Activated CD4-positive, alpha-beta T cell treated with anti-CD3 and anti-CD28 coated beads, Interleukin-10, Interleukin-2, amounts not matched to agents 100 ng/mL and 50 ng/mL, durations not matched to agents 16 hours and 8 hours (primary cell): ENCODE results near the gene RRBP1.

ENCODE experiments used
- DNase-seq: peaks from one replicate; pipeline ENCODE4 v3.0.0-alpha.2; 2020

Gene RRBP1

DNA sequence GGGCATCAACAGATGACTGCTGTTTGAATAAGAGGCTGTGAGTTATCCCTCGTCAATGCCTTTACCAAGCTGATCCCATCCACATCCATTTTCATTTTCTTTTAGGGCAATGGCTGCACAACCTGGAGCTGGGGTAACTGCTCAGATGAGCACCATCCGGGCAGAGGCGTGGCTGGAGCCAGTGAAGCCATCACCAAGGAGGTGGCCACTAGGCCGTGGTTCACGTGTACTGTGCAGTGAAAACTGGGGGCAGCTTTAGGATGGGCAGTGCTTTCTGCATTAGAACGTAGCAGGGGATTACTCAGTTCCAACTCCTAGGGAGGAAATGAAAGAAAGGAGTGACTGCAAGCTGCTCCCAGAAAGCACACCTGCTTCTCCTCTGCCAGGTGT is 51.2 kb downstream of the RRBP1 start:
- no peak for DNase-seq

GRCh38 chr20:17630151-17630805 is 51.8 kb downstream of the RRBP1 start:
- DNase-seq: no peak

DNA sequence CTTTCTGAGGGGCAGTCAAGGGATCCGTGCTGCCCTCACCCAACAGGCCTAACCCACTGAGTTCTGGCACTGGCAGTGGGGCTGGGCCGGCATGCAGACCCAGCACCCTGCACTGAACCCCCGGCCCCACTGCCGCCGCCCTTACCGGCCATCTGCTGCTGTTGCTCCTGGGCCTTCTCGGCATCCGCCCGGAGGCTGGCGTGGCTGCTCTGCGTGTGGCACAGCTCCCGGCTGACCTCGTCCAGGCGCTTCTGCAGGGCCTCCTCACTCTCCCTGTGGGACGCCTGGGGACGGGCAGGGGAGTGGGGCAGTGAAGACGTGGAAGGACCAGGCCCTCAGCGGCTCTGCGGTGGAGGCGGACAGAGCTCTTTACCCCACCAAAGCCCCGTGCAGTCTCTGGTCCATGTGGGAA is 52.4 kb downstream of the RRBP1 start:
- no peak for DNase-seq

- no peak for DNase-seq
Observed at GRCh38 chr20:17629025-17629424, 53.0 kb downstream of the RRBP1 start.

- no peak for DNase-seq
Observed at GRCh38 chr20:17628101-17628841, 53.8 kb downstream of the RRBP1 start.

GRCh38 chr20:17627101-17627955 is 54.7 kb downstream of the RRBP1 start:
- DNase-seq: no peak

DNA sequence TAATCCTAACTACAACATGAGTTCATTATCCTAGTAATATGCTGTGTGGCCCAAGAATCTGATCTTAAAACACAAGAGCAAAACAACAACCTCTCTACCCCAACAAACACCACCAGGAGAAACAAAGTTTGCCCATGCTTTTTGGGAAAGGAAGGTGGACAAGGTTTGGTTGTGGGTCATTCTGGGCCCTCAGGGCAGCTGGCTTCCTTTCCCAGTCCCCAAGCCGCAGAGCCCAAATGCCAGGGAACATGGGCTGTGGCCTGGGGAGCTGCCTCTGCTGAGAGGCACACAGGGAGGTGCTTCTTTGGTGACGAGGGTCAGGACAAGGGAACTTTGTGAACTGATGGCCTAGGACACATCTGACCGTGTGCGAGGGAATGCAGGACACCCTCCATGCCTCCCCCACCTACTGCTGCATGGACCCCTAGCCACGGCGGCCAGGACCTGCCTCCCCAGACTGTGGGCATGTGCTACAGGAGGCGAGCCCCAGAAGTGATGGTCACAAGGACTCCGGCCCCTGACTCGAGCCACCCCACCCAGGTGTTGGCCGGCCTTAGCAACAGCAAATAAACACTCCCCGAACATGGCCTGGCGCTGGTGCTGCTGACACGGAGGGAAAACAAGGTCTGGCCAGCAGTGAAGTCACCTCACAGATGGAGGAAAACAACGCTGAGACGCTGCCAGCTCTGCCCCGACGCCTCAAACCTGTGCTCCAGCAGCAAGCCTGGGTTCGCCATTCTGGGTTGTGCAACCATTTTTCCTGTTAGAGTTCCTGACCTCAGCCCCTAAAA is 55.6 kb downstream of the RRBP1 start:
- DNase-seq: no peak

GRCh38 chr20:17625246-17626051 is 56.6 kb downstream of the RRBP1 start:
- DNase-seq: no peak

DNA sequence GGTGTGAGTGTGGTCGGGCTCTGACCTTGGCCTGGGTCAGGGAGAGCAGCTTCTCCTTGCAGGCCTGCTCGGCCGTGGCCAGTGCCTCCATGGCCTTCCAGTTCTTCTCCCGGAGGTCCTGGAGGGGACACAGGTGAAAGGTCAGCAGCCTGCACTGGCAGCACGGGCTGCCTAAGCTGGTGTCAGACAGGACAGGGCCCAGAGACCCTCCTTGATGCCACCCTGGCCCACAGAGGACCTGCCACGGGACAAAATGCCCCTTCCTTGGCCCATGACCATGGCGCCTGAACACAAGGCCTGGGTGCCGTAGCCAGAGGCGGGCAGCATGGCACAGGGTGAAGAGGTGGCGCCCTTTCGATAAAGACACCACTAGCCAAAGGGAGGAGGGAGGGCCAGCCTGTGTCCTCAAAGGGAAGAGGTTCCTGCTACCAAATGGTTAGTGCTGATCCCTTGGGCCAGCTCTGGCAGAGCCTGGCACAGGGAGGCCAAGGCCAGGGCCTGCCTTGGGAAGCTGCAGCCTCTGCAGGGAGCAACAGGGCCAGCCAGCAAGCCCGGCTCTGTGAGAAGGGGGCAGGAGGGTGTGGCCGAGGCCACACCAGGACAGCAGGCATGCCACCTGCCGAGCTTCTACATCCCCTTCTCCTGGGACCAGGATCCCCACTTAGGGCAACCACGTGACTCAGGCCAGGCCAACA is 57.3 kb downstream of the RRBP1 start:
- DNase-seq: no peak

GRCh38 chr20:17624070-17624469 is 58.0 kb downstream of the RRBP1 start:
- no peak for DNase-seq

DNA sequence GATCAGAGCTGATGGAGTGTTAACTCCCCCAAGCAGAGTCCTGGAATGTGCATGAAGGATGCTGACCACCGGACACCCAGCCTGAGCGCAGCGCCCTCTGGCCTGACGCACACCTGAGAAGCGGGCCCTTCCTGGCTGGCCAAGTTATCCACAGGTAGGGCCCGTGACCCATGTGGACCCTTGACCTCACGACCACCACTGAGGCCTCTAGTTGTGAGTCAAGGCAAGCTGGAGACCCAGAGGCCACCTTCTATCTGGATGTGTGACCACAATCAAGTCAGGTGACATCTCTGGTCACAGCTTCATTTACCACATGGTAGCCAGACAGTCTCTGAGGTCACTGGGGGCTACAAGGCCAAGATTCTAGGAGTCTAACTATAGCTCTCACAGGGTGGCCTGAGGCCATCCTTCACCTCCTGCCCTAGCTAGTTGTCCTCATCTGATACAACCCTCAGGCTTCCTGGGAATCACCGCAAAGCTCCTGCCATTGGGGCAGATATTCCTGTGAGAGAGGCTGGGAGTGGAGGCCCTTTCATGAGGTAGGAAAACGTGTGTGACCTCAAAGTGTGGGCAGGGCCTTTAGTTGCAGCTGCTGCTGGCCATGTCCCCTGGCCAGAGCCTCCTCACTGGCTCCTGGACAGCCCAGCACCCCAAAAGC is 59.1 kb downstream of the RRBP1 start:
- no peak for DNase-seq

GRCh38 chr20:17622086-17622850 is 59.8 kb downstream of the RRBP1 start:
- no peak for DNase-seq

- no peak for DNase-seq
Observed at GRCh38 chr20:17621229-17621968, 60.6 kb downstream of the RRBP1 start.

DNA sequence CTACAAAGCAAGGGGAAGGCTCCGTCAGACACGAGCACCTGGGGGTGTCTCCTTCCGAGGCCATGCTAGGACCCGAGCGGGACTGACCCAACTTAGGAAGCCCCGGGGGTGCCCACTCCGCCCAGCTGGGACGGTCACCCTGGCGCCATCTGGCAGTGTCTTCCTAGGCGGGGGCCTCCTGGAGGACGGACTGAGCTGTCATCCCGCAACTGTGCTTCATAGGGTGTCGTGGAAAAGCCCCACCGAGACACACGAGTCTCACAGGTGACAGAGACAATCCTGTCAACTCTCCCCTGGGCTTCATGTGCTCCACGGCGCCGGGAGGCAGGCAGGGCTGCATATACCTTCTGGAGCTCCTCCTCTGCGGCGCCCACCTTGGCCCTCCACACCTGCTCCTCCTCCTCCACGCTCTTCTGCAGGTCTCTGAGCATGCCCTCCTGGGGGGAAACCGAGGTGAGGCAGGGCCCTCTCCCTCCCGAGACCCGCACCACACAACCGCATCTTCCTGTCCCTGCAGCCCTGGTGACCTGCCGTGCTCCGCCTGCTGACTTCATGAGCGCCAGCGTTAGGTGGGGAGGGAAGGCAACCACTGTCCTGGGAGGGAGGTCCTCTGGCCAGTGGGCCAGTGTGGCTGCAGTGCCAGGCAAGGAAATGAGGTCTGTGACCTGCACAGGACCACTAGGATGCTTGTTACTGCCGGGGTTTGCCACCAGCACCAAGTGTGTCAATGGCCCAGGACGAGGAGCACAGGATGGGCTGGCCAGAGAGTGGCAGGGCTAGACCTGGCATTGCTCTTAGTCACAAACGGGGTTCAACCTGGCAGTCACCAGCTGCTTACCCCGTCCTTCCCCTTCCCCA is 61.4 kb downstream of the RRBP1 start:
- no peak for DNase-seq

DNA sequence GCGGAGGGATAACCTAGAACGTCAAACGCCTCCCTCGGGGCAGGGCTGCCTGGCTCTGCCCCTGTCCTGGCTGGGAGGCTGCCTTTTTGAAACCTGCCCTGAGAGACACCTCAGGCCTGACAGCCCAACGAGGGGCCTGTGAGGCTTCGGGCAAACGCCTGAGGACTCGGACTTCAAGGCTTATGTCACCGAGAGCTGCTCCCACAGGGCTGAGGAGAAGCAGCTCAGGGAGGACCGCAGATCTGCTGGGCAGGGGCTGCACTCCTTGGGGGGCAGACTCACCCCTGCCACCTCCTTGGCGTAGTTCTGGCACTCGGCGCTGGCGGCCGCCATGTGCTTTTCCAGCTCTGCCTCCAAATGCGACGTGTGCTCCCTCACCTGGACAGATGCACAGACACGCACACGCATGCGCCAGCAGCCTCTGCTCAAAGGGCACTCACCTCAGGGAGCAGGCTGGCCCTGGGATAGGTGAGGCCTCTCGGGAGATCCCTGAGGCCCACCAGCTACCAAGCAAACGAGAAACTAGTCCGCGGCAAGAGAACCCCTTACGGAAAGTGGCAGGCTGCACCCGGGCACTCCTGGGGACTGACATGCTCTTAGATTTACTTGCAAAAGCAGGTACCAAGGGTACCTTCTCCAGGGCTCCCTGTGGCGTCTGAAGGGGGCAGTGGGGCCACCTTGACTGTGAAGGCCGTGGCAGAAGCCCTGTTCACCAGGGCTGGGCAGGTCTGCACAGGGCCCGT is 62.5 kb downstream of the RRBP1 start:
- no peak for DNase-seq

DNA sequence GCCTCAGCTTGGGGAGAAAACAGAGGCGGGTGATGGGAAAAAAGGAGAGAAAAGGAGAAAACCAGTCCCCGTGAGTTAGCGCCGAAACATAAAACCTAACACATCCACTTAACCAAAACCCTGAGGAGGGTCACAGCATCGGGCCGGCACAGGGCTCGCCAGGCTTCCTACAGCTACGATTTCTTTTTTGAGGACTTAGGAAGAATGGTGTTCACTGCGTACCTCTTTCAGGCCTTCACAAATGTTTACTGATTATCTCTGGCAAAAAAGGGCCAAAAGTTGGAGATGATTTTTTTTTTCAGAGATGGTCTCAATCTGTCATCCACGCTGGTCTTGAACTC is 63.4 kb downstream of the RRBP1 start:
- no peak for DNase-seq

- no peak for DNase-seq
Observed at GRCh38 chr20:17617868-17618672, 64.0 kb downstream of the RRBP1 start.
